Lower leg skin (tissue), 4 donors: ENCODE results near the gene MRPS5. TPM values are rescaled to one million over a fixed set of nuclear protein-coding genes. Genes with fewer than 3 reads are reported as not detected.
A peak's percentile ranks its signal among the peaks of the same experiment; 100 is the strongest.

Experiments
- DNase-seq, 2 donors: peaks; one replicate each; pipeline ENCODE4 v3.0.0-alpha.2; 2019; ENCODE audit warnings: low spot score in 2 of 2
- H3K4me3 ChIP-seq: fragments of 200-600 bp; sonication (generic); 2 replicates; pipeline ENCODE4 v1.5.1; 2017; ENCODE audit warnings: mild to moderate bottlenecking, low read depth; ENCODE audit not compliant: poor library complexity, severe bottlenecking
- POLR2A ChIP-seq, 2 donors: fragments of 450-650 bp; IDR thresholded peaks; one replicate each; pipeline ENCODE4 v1.6.1; 2016 to 2017; ENCODE audit warnings: antibody characterized with exemption in 2 of 2, mild to moderate bottlenecking in 1 of 2, moderate library complexity in 1 of 2
- WGBS, 2 donors: methylation state at CpG; one replicate each; pipeline ENCODE4 v1.1.5; 2018; 5-methylcytosine and 5-hydroxymethylcytosine counted together
- intact Hi-C: fragments of 100-400 bp; cut with DNase I; formaldehyde crosslinking; loops from one replicate; pipeline ENCODE4 v1.15.0; 2023; ENCODE audit warnings: low total_unique reads
- total RNA-seq, 4 donors: library from RNA; depleted of rRNA; stranded (reverse); fragments of >200 nt; gene quantifications; one replicate each; pipeline ENCODE4 v1.1.0, GENCODE V29; 2016
- TF ChIP-seq, protein P1 (sequence below), 3 donors: fragments of 450-650 bp; IDR thresholded peaks; one replicate each; pipeline ENCODE4 v1.5.1; 2016; ENCODE audit warnings: antibody characterized with exemption in 3 of 3, mild to moderate bottlenecking in 3 of 3, moderate library complexity in 2 of 3

MRPS5 gene
- total RNA-seq, 4 donors from 2014 or later, result 24.0 to 33.6 (median 29.4) TPM

DNA sequence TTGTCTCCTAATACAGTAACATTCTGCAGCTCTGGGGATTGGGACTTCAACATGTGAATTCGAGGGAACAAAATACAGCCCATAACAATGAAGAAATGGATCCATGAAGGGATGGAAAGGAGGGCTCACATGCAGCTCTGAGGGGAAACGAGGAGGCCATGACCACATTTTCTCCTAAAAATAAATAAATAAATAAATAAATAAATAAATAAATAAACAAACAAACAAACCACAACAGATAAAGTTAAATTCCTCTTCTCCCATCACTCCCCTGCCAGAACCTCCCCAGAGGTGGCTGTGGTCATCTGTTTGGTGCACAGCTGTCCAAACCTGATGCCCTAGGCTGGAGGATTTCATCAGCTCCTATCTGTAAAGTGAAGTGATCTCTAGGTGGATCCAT, 53.4 kb downstream of the MRPS5 start:
- WGBS, 2 donors, result 67 to 85% methylated on average over 2 of the region's 2 CpGs
- DNase-seq, result peak in 1 of 2 donors; percentile 39
- TF ChIP-seq POLR2A (IDR thresholded peaks at IDR 0.05), result no peak
- TF ChIP-seq, protein P1, sequence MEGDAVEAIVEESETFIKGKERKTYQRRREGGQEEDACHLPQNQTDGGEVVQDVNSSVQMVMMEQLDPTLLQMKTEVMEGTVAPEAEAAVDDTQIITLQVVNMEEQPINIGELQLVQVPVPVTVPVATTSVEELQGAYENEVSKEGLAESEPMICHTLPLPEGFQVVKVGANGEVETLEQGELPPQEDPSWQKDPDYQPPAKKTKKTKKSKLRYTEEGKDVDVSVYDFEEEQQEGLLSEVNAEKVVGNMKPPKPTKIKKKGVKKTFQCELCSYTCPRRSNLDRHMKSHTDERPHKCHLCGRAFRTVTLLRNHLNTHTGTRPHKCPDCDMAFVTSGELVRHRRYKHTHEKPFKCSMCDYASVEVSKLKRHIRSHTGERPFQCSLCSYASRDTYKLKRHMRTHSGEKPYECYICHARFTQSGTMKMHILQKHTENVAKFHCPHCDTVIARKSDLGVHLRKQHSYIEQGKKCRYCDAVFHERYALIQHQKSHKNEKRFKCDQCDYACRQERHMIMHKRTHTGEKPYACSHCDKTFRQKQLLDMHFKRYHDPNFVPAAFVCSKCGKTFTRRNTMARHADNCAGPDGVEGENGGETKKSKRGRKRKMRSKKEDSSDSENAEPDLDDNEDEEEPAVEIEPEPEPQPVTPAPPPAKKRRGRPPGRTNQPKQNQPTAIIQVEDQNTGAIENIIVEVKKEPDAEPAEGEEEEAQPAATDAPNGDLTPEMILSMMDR (IDR thresholded peaks at IDR 0.05), result no peak
- H3K4me3 ChIP-seq, result no peak overlapping the region
- intact Hi-C loops, result no loop called here

DNA sequence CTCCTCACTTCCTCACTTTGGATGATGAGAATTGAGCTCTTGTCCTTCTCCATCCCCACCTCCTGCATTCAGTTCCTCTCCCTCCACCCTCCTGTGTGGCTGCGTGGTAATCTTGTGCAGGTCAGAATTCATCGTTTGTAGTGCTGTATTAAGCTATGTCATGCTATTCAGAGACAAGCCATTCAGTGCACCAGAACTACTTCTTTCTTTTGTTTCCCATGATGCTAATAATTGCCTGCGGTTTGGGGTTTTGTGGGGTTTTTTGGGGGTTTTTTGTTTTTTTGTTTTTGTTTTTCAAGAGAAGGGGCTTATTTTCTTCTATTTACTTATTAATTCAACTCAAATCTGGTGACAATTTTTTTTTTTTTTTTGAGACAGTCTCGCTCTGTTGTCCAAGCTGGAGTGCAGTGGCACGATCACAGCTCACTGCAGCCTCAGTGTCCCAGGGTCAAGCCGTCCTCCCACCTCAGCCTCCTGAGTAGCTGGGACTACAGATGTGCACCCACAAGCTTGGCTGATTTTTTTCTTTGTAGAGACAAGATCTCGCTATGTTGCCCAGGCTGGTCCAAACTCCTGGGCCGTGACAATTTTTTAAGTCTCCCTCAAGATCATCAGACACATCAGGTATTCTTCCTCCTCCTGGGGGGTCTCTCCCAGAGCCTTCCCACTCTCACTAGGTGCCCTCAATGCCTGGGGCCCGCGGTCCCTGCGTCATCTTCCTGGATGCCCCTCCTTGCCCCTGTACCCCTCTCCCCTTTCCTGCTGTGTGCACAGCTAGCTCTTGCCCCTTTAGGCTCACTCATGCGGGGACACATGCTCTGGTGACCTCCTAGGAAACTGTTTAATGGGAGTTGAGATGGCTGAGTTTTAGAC, 58.3 kb downstream of the MRPS5 start:
- no peak overlapping the region for H3K4me3 ChIP-seq
- DNase-seq, result peak in 1 of 2 donors; percentile 53
- intact Hi-C loops, result no loop called here
- no peak for TF ChIP-seq POLR2A (IDR thresholded peaks at IDR 0.05)
- TF ChIP-seq, protein P1 (IDR thresholded peaks at IDR 0.05), result no peak
- WGBS, 2 donors, result 73 to 79% methylated on average over 12 of the region's 12 CpGs

DNA sequence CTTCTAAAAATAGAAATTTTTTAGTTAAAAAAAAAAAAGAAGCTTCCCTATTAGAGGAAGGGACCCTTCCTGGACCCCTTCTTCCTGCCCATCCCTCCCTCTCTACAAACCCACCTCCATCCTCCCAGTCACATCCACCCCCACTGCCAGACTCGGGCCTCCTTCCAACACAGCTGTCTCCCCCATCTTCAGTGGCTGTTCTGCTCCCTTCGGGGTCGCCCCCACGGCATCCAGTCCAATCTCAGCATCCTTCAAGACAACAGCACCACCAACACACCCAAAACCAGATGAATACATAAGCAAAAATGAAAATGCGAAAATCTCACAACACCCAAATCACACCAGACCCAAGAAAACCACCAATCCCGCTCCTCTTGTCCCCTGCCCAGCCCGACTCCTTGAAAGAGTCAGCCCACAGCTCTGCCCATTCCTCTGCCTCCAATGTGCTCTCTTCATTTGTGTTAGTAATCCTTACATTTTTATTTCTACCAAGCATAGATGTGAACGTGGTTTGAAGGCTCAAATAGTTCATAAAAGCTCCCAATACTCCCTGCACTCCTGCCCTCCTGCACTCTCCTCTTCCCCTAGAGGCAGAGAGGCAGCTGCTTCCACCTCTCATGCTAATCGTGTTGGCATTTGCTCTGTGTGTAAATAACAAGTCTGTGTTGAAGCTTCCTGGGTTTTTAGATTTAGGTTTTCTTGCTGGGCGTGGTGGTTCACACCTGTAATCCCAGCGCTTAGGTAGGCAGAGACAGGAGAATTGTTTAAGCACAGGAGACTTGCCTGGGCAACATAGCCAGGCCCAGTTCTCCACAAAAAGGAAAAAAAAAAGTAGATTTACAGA, 59.1 kb downstream of the MRPS5 start:
- intact Hi-C loops, result no loop called here
- no peak overlapping the region for H3K4me3 ChIP-seq
- TF ChIP-seq POLR2A (IDR thresholded peaks at IDR 0.05), result no peak
- TF ChIP-seq, protein P1 (IDR thresholded peaks at IDR 0.05), result no peak
- WGBS, 2 donors, result 53 to 56% methylated on average over 11 of the region's 11 CpGs
- peak in 1 of 2 donors; percentile 21 for DNase-seq

DNA sequence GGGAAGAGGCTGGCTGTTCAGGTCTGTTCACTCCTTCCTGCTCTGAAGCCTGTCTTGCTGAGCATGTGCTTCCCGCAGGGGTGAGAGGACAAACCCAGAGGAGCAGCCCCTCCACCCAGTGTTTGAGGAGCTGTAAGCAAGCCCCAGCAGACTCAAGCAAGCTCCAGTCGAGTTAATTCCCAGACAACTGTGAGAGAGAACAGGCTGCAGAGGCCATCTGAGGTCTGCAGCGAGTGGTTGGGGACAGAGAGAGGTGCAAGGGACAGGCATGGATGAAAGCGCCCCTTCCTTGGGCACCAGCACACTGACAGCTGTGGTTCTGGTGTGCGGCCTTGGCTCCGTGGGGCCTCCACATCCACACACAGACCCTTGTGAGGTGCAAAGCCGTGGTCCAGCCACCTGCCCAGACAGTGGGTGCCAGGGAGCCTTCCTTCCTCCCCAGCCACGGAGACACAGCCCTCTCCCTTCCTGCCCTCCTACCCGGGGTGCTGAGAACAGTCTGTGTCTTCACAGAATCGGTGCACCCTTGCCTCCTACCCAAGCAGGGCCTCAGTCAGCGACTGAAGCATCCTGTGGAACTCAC, 59.9 kb downstream of the MRPS5 start:
- no peak overlapping the region for H3K4me3 ChIP-seq
- DNase-seq, result peak in 1 of 2 donors; percentile 63
- TF ChIP-seq POLR2A (IDR thresholded peaks at IDR 0.05), result no peak
- TF ChIP-seq, protein P1 (IDR thresholded peaks at IDR 0.05), result no peak
- intact Hi-C loops, result no loop called here
- 65 to 73% methylated on average over 11 of the region's 11 CpGs for WGBS, 2 donors

DNA sequence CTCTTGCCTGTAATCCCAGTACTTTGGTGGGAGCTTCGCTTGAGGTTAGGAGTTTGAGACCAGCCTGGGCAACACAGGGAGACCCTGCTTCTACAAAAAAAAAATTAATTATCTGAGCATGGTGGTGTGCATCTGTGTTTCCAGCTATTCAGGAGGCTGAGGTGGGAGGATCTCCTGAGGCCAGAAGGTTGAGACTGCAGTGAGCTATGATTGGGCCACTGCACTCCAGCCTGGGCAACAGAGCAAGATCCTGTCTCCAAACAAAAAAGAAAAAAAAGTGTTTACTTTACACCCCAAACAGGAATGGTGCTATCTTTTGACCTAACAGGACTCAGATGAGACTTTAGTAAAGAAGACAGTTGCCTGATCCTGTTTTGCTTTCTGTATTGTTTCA, 60.5 kb downstream of the MRPS5 start:
- no peak for TF ChIP-seq POLR2A (IDR thresholded peaks at IDR 0.05)
- TF ChIP-seq, protein P1 (IDR thresholded peaks at IDR 0.05), result no peak
- WGBS, 2 donors, result 86 to 94% methylated on average over 1 of the region's 1 CpG
- intact Hi-C loops, result no loop called here
- DNase-seq, result peak in 1 of 2 donors; percentile 7
- no peak overlapping the region for H3K4me3 ChIP-seq
